ENCODE data around the gene DSCAM. TPM values are rescaled to one million over a fixed set of nuclear protein-coding genes. Genes with fewer than 3 reads are reported as not detected.

The DSCAM gene
- total RNA-seq, 1 donor from 2014 or later: not detected

DNA sequence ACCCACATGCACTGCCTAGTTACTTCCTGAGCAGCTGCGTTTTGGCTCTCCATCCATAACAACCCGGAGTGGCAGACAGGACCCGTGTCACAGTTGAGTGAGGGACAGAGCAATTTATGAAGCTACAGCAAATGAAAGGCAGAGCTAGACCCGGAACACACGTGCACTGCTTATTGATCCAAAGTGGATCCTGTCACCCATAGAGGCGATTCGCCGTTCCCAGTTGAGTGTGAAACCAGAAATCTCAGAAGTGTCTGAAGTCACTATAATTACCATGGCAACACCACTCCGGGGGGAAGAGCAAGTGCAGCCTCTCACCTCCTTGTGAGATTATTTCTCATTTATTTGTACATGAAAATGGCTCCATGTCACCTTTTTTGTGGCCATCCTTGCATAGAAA lies 365.2 kb downstream of the DSCAM start:
- no peaks in the 10 kb centered on the region for H3K4me1 ChIP-seq
- H3K4me3 ChIP-seq: no peak overlapping the region
- no peak for DNase-seq (ENCODE audit: low spot score in 2 of 2)
- TF ChIP-seq, protein P1, sequence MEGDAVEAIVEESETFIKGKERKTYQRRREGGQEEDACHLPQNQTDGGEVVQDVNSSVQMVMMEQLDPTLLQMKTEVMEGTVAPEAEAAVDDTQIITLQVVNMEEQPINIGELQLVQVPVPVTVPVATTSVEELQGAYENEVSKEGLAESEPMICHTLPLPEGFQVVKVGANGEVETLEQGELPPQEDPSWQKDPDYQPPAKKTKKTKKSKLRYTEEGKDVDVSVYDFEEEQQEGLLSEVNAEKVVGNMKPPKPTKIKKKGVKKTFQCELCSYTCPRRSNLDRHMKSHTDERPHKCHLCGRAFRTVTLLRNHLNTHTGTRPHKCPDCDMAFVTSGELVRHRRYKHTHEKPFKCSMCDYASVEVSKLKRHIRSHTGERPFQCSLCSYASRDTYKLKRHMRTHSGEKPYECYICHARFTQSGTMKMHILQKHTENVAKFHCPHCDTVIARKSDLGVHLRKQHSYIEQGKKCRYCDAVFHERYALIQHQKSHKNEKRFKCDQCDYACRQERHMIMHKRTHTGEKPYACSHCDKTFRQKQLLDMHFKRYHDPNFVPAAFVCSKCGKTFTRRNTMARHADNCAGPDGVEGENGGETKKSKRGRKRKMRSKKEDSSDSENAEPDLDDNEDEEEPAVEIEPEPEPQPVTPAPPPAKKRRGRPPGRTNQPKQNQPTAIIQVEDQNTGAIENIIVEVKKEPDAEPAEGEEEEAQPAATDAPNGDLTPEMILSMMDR (IDR thresholded peaks at IDR 0.05): no peak
- no peaks in the 10 kb centered on the region for H3K36me3 ChIP-seq
- H3K9me3 ChIP-seq: no peaks in the 10 kb centered on the region
- no peak overlapping the region for H3K27ac ChIP-seq
- H3K27me3 ChIP-seq: no peaks in the 10 kb centered on the region
- intact Hi-C loops (cut with DNase I): no loop called here

DNA sequence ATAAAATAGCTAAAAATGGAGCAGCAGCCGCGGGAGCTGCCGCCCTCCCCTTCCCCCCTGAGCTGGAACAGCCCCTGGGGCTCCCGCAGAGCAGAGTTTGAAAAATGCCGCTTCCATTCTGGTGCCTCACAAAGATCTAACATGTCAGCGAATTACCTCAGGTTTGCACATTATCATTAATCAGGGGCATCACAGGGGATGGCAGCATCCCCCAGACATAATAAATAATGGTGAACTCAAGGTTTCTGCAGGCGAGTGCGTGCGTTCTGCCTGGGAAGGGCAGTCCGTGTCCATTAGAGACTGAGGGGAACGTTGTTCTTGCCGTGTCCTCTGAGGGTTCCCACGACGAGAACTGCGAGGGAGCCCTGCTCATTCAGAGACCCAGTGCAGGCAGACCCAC lies 372.4 kb downstream of the DSCAM start:
- no peaks in the 10 kb centered on the region for H3K36me3 ChIP-seq
- no peak overlapping the region for H3K4me3 ChIP-seq
- no peak overlapping the region for H3K27ac ChIP-seq
- no peaks in the 10 kb centered on the region for H3K27me3 ChIP-seq
- H3K4me1 ChIP-seq: no peaks in the 10 kb centered on the region
- DNase-seq (ENCODE audit: low spot score in 2 of 2): no peak
- intact Hi-C loops (cut with DNase I): no loop called here
- TF ChIP-seq, protein P1 (IDR thresholded peaks at IDR 0.05): no peak
- no peaks in the 10 kb centered on the region for H3K9me3 ChIP-seq

DNA sequence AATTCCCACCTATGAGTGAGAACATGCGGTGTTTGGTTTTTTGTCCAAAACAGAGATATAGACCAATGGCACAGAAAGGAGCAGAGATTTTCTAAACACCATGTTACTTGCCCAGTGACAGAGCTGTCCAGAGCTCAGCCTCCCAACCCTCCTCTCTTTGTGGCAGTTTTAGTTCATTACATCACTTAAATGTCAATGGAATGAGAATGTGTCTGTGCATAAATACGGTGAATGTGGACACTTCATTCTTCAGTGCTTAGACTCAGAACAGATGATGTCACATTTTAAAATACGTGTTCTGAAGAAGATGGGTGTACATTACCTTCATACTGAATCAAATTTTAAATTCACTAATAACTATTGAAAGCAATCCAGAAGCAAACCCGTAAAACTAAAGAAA lies 374.9 kb downstream of the DSCAM start:
- no peaks in the 10 kb centered on the region for H3K4me1 ChIP-seq
- intact Hi-C loops (cut with DNase I): no loop called here
- H3K9me3 ChIP-seq: no peaks in the 10 kb centered on the region
- H3K27ac ChIP-seq: no peak overlapping the region
- H3K36me3 ChIP-seq: no peaks in the 10 kb centered on the region
- TF ChIP-seq, protein P1 (IDR thresholded peaks at IDR 0.05): no peak
- no peaks in the 10 kb centered on the region for H3K27me3 ChIP-seq
- no peak overlapping the region for H3K4me3 ChIP-seq
- DNase-seq (ENCODE audit: low spot score in 2 of 2): no peak

DNA sequence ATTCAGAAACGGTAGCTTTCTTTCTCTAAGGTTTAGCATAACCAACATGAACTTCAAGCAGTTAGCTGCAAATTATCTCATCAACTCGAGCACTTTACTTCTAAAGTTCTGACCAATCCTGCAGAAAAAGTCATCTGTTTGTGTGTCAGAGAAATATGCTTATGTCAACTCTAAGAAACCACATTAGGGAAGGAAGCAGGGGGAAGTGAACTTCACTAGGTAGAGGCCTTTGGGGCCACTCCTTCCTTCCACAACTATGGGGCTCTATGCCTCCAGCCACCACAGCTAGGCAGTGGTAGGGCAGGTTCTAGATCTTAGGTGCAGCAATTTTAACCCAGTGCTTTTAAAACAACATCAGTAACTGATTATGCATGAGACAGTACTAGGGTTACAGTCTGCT lies 375.9 kb downstream of the DSCAM start:
- no peak for DNase-seq (ENCODE audit: low spot score in 2 of 2)
- Histone ChIP-seq H3K4me3 (no peak overlapping the region), H3K36me3 (no peaks in the 10 kb centered on the region), H3K4me1 (no peaks in the 10 kb centered on the region), H3K27ac (no peak overlapping the region), H3K9me3 (no peaks in the 10 kb centered on the region), H3K27me3 (no peaks in the 10 kb centered on the region)
- TF ChIP-seq, protein P1 (IDR thresholded peaks at IDR 0.05): no peak
- intact Hi-C loops (cut with DNase I): no loop called here

DNA sequence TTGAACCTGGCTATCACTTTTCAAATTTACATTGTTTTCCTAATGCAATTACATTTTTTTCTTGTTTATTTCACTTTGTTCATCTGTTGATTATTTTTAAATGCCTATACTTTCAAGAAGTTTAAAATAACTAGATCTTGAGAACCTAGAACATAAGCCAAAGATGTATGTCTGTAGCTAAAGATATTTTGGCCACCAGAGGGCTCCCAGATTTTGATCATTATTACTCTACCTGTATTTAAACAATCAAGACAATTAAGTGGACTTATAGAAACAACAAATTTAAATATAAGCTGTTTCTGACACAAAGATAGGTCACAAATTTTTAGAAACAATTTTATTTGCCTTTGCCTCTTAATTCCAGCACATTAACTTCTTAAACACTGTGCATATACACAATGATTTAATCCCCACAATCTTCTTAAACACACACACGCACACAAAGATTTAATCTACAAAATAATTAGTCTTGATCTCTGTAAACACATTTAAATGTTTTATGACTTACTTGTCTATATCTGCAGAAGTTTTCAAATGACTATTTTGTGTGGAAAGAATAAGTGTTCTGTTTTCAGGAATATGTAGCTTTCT lies 380.0 kb downstream of the DSCAM start:
- no peaks in the 10 kb centered on the region for H3K36me3 ChIP-seq
- intact Hi-C loops (cut with DNase I): no loop called here
- H3K27me3 ChIP-seq: no peaks in the 10 kb centered on the region
- TF ChIP-seq, protein P1 (IDR thresholded peaks at IDR 0.05): peak in 1 of 3 experiments; percentile 13
- no peaks in the 10 kb centered on the region for H3K9me3 ChIP-seq
- no peaks in the 10 kb centered on the region for H3K4me1 ChIP-seq
- no peak overlapping the region for H3K27ac ChIP-seq
- H3K4me3 ChIP-seq: no peak overlapping the region
- no peak for DNase-seq (ENCODE audit: low spot score in 2 of 2)

DNA sequence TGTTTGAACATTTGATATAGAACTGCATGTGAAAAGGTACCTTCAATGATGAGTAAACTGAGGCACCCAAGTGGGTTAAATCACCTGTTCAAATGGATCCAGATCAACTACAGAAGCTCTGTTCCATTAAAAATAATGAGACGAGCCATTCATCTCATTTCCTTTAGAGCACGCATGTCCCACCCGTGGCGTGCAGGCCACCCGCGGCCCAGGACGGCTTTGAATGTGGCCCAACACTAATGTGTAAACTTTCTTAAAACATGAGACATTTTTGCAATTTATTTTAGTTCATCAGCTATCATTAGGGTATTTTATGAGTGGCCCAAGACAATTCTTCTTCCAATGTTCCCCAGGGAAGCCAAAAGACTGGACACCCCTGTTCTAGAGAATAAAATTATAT lies 381.6 kb downstream of the DSCAM start:
- intact Hi-C loops (cut with DNase I): no loop called here

More for the DNA sequence above, 381.6 kb downstream of the DSCAM start:
- no peaks in the 10 kb centered on the region for H3K27me3 ChIP-seq
- H3K9me3 ChIP-seq: no peaks in the 10 kb centered on the region
- H3K4me3 ChIP-seq: no peak overlapping the region
- no peaks in the 10 kb centered on the region for H3K36me3 ChIP-seq
- H3K4me1 ChIP-seq: no peaks in the 10 kb centered on the region
- DNase-seq (ENCODE audit: low spot score in 2 of 2): no peak
- TF ChIP-seq, protein P1 (IDR thresholded peaks at IDR 0.05): no peak
- no peak overlapping the region for H3K27ac ChIP-seq
